HL-60 (cell line): ENCODE measurements around the gene APOL3.
"Not testable (repeated sequence)": the region's sequence is repeated elsewhere in the genome, so short reads cannot be mapped to it uniquely, and the experiment has no call there.

Source experiments
- DNase-seq, 2 experiments: peaks; one replicate each; pipeline ENCODE4 v3.0.0-alpha.2; 2010 to 2020; ENCODE audit warnings: low read depth in 1 of 2, low spot score in 1 of 2
- H3K27ac ChIP-seq: fragments of 250-450 bp; sonication (Bioruptor Pico); replicated peaks from 2 replicates; pipeline ENCODE4 v1.5.1; 2020; ENCODE audit warnings: mild to moderate bottlenecking, moderate library complexity
- H3K27me3 ChIP-seq: fragments of 250-450 bp; sonication (Bioruptor Pico); 2 replicates; pipeline ENCODE4 v1.5.1; 2021; ENCODE audit warnings: mild to moderate bottlenecking, moderate library complexity; ENCODE audit not compliant: insufficient read depth, poor library complexity, severe bottlenecking
- H3K4me3 ChIP-seq: replicated peaks from 2 replicates; pipeline ENCODE4 v1.5.1; 2011; ENCODE audit warnings: mild to moderate bottlenecking, control low read depth, low read length; ENCODE audit not compliant: insufficient read depth
- CTCF ChIP-seq: IDR thresholded peaks from one replicate; pipeline ENCODE4 v1.5.1; 2011; ENCODE audit warnings: low read length, control low read depth, inconsistent platforms; ENCODE audit not compliant: insufficient read depth
- GABPA ChIP-seq: IDR thresholded peaks from 2 replicates; pipeline ENCODE4 v1.6.1; 2012; ENCODE audit warnings: low read depth
- POLR2AphosphoS5 ChIP-seq: IDR thresholded peaks from 2 replicates; pipeline ENCODE4 v1.6.1; 2012; ENCODE audit warnings: low read depth
- REST ChIP-seq: IDR thresholded peaks from 2 replicates; pipeline ENCODE4 v1.6.1; 2012; ENCODE audit warnings: low read depth; ENCODE audit not compliant: insufficient replicate concordance
- SPI1 ChIP-seq: IDR thresholded peaks from 2 replicates; pipeline ENCODE4 v1.6.1; 2012; ENCODE audit warnings: low read depth, mild to moderate bottlenecking, borderline replicate concordance

The APOL3 gene

GRCh38 chr22:36191106-36191836 lies 30.7 kb upstream of the APOL3 start:
- H3K27me3 ChIP-seq = no peaks in the 10 kb centered on the region
- no peak overlapping the region for H3K4me3 ChIP-seq
- no peak for DNase-seq
- no peak overlapping the region for H3K27ac ChIP-seq
- TF ChIP-seq SPI1 (no peak), POLR2AphosphoS5 (no peak), GABPA (no peak), CTCF (no peak), REST (no peak)

- not testable (repeated sequence) for H3K4me3 ChIP-seq
Measured at GRCh38 chr22:36187862-36188261, 27.3 kb upstream of the APOL3 start.

GRCh38 chr22:36185828-36186624 lies 25.5 kb upstream of the APOL3 start:
- no peak for DNase-seq
- Histone ChIP-seq H3K4me3 (no peak overlapping the region), H3K27ac (no peak overlapping the region), H3K27me3 (no peaks in the 10 kb centered on the region)
- TF ChIP-seq REST = no peak
- no peak for TF ChIP-seq POLR2AphosphoS5
- no peak for TF ChIP-seq SPI1
- TF ChIP-seq GABPA = no peak
- no peak for TF ChIP-seq CTCF

More at GRCh38 chr22:36187862-36188261, 27.3 kb upstream of the APOL3 start:
- H3K27me3 ChIP-seq, H3K27ac ChIP-seq, DNase-seq: not testable (repeated sequence)

GRCh38 chr22:36184433-36185025 lies 24.0 kb upstream of the APOL3 start:
- TF ChIP-seq CTCF = no peak
- DNase-seq = no peak
- Histone ChIP-seq H3K27me3 (no peaks in the 10 kb centered on the region), H3K4me3 (no peak overlapping the region), H3K27ac (no peak overlapping the region)
